HepG2 (cell line): ENCODE results near the gene VRK2. TPM values are rescaled to one million over a fixed set of nuclear protein-coding genes. Genes with fewer than 3 reads are reported as not detected.
A peak's percentile ranks its signal among the peaks of the same experiment; 100 is the strongest.

ENCODE experiments used
- CREB1 ChIP-seq, 2 experiments: fragments of 450-650 bp in 1 of 2; IDR thresholded peaks; 2 replicates each; pipeline ENCODE4 v1.6.1; 2016 to 2017; ENCODE audit warnings: control low read depth in 1 of 2, mild to moderate bottlenecking in 1 of 2, missing compliant biosample characterization in 1 of 2, missing genetic modification characterization in 1 of 2
- FOSL1 ChIP-seq: sonication (generic); formaldehyde crosslinking; IDR thresholded peaks from 2 replicates; pipeline ENCODE4 v1.9.0; 2021; ENCODE audit warnings: missing genetic modification reagents, borderline replicate concordance
- FOSL2 ChIP-seq: sonication (generic); formaldehyde crosslinking; IDR thresholded peaks from 2 replicates; pipeline ENCODE4 v1.4.0; 2020; ENCODE audit warnings: missing genetic modification reagents
- GABPA ChIP-seq, 2 experiments: IDR thresholded peaks; 2 replicates each; pipeline ENCODE4 v1.6.1; 2011 to 2016; ENCODE audit warnings: low read depth in 2 of 2, low read length in 1 of 2, missing biosample characterization in 1 of 2, missing genetic modification characterization in 1 of 2
- HNF4G ChIP-seq, 2 experiments: sonication (generic) in 1 of 2; formaldehyde crosslinking in 1 of 2; IDR thresholded peaks; 2 replicates each; pipeline versions ENCODE4 v1.4.0 to v1.6.1; 2011 to 2020; ENCODE audit warnings: borderline replicate concordance in 2 of 2, low read depth in 2 of 2, mild to moderate bottlenecking in 2 of 2, low read length in 1 of 2, missing genetic modification reagents in 1 of 2, moderate library complexity in 1 of 2
- KLF12 ChIP-seq: sonication (generic); formaldehyde crosslinking; IDR thresholded peaks from 2 replicates; pipeline ENCODE4 v1.4.0; 2020; ENCODE audit warnings: missing genetic modification reagents, borderline replicate concordance
- KLF9 ChIP-seq: IDR thresholded peaks from 2 replicates; pipeline ENCODE4 v1.6.1; 2016; ENCODE audit warnings: low read depth
- NCOA2 ChIP-seq: sonication (generic); formaldehyde crosslinking; IDR thresholded peaks from 2 replicates; pipeline ENCODE4 v1.8.0; 2022; ENCODE audit warnings: inconsistent platforms
- NFIC ChIP-seq: IDR thresholded peaks from 2 replicates; pipeline ENCODE4 v1.6.1; 2012; ENCODE audit warnings: mild to moderate bottlenecking, low read length, inconsistent platforms
- SOX6 ChIP-seq, 2 experiments: fragments of 450-650 bp in 1 of 2; sonication (generic) in 1 of 2; formaldehyde crosslinking in 1 of 2; IDR thresholded peaks; 2 replicates each; pipeline versions ENCODE4 v1.4.0 to v1.6.1; 2017 to 2020; ENCODE audit warnings: antibody characterized with exemption in 1 of 2, mild to moderate bottlenecking in 1 of 2, missing genetic modification reagents in 1 of 2
- TMF1 ChIP-seq: sonication (generic); formaldehyde crosslinking; IDR thresholded peaks from 2 replicates; pipeline ENCODE4 v1.8.1; 2022; ENCODE audit warnings: low read depth, missing genetic modification reagents
- USF2 ChIP-seq, 2 experiments: sonication (generic) in 1 of 2; formaldehyde crosslinking in 1 of 2; IDR thresholded peaks; 2 replicates each; pipeline versions ENCODE4 v1.5.1 to v1.6.1; 2011 to 2020; ENCODE audit warnings: borderline replicate concordance in 1 of 2, low read depth in 1 of 2, low read length in 1 of 2, mild to moderate bottlenecking in 1 of 2, missing genetic modification reagents in 1 of 2, moderate library complexity in 1 of 2
- ZMAT3 ChIP-seq: sonication (generic); formaldehyde crosslinking; conservative IDR thresholded peaks from 2 replicates; pipeline ENCODE4 v1.7.0; 2021; ENCODE audit warnings: missing genetic modification reagents
- ZNF326 ChIP-seq: sonication (generic); formaldehyde crosslinking; IDR thresholded peaks from 2 replicates; pipeline ENCODE4 v1.4.0; 2020; ENCODE audit warnings: missing genetic modification reagents, borderline replicate concordance
- ZNF44 ChIP-seq: sonication (generic); formaldehyde crosslinking; IDR thresholded peaks from 2 replicates; pipeline ENCODE4 v1.5.1; 2020; ENCODE audit warnings: mild to moderate bottlenecking, missing genetic modification reagents
- polyA plus RNA-seq, 8 experiments: library from polyadenylated mRNA; depleted of rRNA in 3 of 8; stranded (reverse) in 7 of 8; unstranded in 1 of 8; fragments of >200 nt; fragmentation: Illumina TruSeq in 4 of 8; extraction: Trizol in 4 of 8; gene quantifications; 2 replicates each; pipeline versions ENCODE4 v1.2.1 to v1.2.3, GENCODE V29; 2011 to 2016; ENCODE audit warnings: low read depth in 4 of 8, missing spikeins in 1 of 8, mixed read lengths in 1 of 8; ENCODE audit not compliant: insufficient read depth in 1 of 8
- total RNA-seq, 5 experiments: library from RNA; depleted of rRNA; stranded (reverse); fragments of >200 nt; fragmentation: Illumina TruSeq; extraction: Trizol; gene quantifications; 2 replicates each; pipeline ENCODE4 v1.2.3, GENCODE V29; 2016; ENCODE audit warnings: low read depth in 1 of 5
- TF ChIP-seq, protein P1 (sequence below): sonication (generic); formaldehyde crosslinking; IDR thresholded peaks from 2 replicates; pipeline ENCODE4 v1.4.0; 2020; ENCODE audit warnings: missing genetic modification reagents, borderline replicate concordance
- TF ChIP-seq, protein P2 (sequence below), 2 experiments: sonication (generic) in 1 of 2; formaldehyde crosslinking in 1 of 2; IDR thresholded peaks; 2 replicates each; pipeline versions ENCODE4 v1.4.0 to v1.6.1; 2018 to 2020; ENCODE audit warnings: missing genetic modification reagents in 2 of 2, borderline replicate concordance in 1 of 2, low read depth in 1 of 2, mild to moderate bottlenecking in 1 of 2, missing biosample characterization in 1 of 2
- TF ChIP-seq, protein P3 (sequence below): sonication (generic); formaldehyde crosslinking; conservative IDR thresholded peaks from 2 replicates; pipeline ENCODE4 v1.5.0; 2020; ENCODE audit warnings: missing genetic modification reagents
- TF ChIP-seq, protein P4 (sequence below): sonication (generic); formaldehyde crosslinking; IDR thresholded peaks from 2 replicates; pipeline ENCODE4 v1.5.0; 2020; ENCODE audit warnings: missing genetic modification reagents

Gene VRK2
- total and polyA plus RNA-seq, 2 of the 13 experiments (the other 11 are each of a cell fraction or from before 2014, with no cell fraction given) = 13.3 to 29.1 TPM

DNA sequence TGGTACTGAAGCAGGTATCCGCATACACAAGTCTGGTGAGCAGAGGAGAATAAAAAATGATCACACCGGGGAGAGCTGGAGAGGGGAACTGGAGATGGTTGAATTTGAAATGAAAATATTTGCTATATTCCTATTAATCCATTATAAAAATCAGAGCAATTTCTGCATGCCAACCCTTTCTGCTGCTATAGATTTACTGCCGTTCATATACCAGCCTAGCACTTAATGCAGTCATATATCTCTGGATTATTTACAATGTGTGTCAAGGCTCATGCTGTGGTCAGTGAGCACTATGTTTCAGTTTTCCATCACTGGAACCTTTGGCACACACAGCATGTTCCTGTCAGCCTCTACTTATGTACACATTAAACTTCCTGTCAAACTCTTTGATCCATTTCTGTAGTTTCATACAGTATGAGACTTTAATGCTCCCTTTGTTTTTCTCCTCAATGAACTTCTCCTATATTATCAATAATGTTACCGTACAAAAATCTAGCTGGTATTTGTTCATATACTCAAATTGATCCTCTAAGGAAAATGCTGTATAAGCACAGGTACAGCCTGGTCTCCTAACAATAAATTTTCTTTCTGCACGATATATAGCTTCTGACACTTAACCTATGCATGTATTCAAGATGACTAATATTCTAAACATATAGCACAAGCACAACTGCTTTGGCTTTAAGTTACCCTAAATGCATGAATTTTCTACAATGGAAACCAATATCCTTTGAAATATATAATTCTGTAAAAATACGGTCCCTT lies 157.8 kb downstream of the VRK2 start (continued):
- TF ChIP-seq USF2 (IDR thresholded peaks at IDR 0.05; ENCODE audit: low read depth, low read length) = no peak
- no peak for TF ChIP-seq USF2 (CRISPR knock-in tag; IDR thresholded peaks at IDR 0.05; ENCODE audit: borderline replicate concordance)
- no peak for TF ChIP-seq CREB1 (IDR thresholded peaks at IDR 0.05)
- TF ChIP-seq CREB1 (CRISPR knock-in tag; IDR thresholded peaks at IDR 0.05) = peak; percentile 45; the same call in 1 of the 2 replicates
- 0 out of 2 replicates have a peak, but pooled peaks have one; percentile 21 for TF ChIP-seq ZMAT3 (CRISPR knock-in tag)
- TF ChIP-seq ZNF44 = no peak
- TF ChIP-seq, protein P1, sequence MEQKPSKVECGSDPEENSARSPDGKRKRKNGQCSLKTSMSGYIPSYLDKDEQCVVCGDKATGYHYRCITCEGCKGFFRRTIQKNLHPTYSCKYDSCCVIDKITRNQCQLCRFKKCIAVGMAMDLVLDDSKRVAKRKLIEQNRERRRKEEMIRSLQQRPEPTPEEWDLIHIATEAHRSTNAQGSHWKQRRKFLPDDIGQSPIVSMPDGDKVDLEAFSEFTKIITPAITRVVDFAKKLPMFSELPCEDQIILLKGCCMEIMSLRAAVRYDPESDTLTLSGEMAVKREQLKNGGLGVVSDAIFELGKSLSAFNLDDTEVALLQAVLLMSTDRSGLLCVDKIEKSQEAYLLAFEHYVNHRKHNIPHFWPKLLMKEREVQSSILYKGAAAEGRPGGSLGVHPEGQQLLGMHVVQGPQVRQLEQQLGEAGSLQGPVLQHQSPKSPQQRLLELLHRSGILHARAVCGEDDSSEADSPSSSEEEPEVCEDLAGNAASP (CRISPR knock-in tag) = peak; percentile 40; the same call in 1 of the 2 replicates
- TF ChIP-seq KLF12 = no peak
- TF ChIP-seq TMF1 (CRISPR knock-in tag) = no peak
- no peak for TF ChIP-seq FOSL1
- TF ChIP-seq FOSL2 (CRISPR knock-in tag) = peak; percentile 75; the same call in 1 of the 2 replicates
- TF ChIP-seq, protein P2, sequence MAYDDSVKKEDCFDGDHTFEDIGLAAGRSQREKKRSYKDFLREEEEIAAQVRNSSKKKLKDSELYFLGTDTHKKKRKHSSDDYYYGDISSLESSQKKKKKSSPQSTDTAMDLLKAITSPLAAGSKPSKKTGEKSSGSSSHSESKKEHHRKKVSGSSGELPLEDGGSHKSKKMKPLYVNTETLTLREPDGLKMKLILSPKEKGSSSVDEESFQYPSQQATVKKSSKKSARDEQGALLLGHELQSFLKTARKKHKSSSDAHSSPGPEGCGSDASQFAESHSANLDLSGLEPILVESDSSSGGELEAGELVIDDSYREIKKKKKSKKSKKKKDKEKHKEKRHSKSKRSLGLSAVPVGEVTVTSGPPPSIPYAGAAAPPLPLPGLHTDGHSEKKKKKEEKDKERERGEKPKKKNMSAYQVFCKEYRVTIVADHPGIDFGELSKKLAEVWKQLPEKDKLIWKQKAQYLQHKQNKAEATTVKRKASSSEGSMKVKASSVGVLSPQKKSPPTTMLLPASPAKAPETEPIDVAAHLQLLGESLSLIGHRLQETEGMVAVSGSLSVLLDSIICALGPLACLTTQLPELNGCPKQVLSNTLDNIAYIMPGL (CRISPR knock-in tag; IDR thresholded peaks at IDR 0.05; ENCODE audit: borderline replicate concordance in 1 of 2, low read depth in 1 of 2) = peak; percentile 14 to 68; a peak in 1 of 4 replicates
- TF ChIP-seq, protein P3, sequence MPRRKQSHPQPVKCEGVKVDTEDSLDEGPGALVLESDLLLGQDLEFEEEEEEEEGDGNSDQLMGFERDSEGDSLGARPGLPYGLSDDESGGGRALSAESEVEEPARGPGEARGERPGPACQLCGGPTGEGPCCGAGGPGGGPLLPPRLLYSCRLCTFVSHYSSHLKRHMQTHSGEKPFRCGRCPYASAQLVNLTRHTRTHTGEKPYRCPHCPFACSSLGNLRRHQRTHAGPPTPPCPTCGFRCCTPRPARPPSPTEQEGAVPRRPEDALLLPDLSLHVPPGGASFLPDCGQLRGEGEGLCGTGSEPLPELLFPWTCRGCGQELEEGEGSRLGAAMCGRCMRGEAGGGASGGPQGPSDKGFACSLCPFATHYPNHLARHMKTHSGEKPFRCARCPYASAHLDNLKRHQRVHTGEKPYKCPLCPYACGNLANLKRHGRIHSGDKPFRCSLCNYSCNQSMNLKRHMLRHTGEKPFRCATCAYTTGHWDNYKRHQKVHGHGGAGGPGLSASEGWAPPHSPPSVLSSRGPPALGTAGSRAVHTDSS (CRISPR knock-in tag) = no peak
- no peak for TF ChIP-seq GABPA (IDR thresholded peaks at IDR 0.05; ENCODE audit: low read depth, low read length)
- peak; percentile 61 for TF ChIP-seq GABPA (CRISPR knock-in tag; IDR thresholded peaks at IDR 0.05; ENCODE audit: low read depth)
- peak; percentile 90 for TF ChIP-seq NCOA2 (CRISPR knock-in tag)
- no peak for TF ChIP-seq KLF9 (CRISPR knock-in tag)
- TF ChIP-seq, protein P4, sequence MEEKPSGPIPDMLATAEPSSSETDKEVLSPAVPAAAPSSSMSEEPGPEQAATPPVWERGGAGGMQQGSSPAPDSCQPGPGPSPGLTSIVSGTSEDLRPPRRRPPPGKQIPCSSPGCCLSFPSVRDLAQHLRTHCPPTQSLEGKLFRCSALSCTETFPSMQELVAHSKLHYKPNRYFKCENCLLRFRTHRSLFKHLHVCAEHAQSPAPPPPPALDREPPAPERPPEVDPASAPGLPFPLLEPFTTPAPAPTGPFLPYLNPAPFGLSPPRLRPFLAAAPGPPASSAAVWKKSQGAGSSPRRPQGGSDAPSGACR (CRISPR knock-in tag) = no peak
- TF ChIP-seq ZNF326 (CRISPR knock-in tag) = no peak
- peak; percentile 93 for TF ChIP-seq NFIC
- TF ChIP-seq HNF4G (IDR thresholded peaks at IDR 0.05; ENCODE audit: borderline replicate concordance, low read depth, low read length) = peak; percentile 17; the same call in 1 of the 2 replicates
- TF ChIP-seq HNF4G (CRISPR knock-in tag; IDR thresholded peaks at IDR 0.05; ENCODE audit: borderline replicate concordance, low read depth) = no peak
- TF ChIP-seq SOX6 (IDR thresholded peaks at IDR 0.05) = no peak
- TF ChIP-seq SOX6 (CRISPR knock-in tag; IDR thresholded peaks at IDR 0.05) = peak; percentile 90
